Kidney epithelial cell (primary cell): ENCODE results near the gene PHACTR3. TPM values are rescaled to one million over a fixed set of nuclear protein-coding genes. Genes with fewer than 3 reads are reported as not detected.

ENCODE experiments used
- DNase-seq: peaks from one replicate; pipeline ENCODE4 v3.0.0-alpha.2; 2010; ENCODE audit warnings: low read depth
- H3K27me3 ChIP-seq: 2 replicates; pipeline ENCODE4 v1.6.0; 2011; ENCODE audit warnings: low read length; ENCODE audit not compliant: control insufficient read depth, insufficient read depth
- H3K36me3 ChIP-seq: 2 replicates; pipeline ENCODE4 v1.5.1; 2011; ENCODE audit warnings: low read length; ENCODE audit not compliant: control insufficient read depth, insufficient read depth
- H3K4me3 ChIP-seq: 2 replicates; pipeline ENCODE4 v1.5.1; 2011; ENCODE audit warnings: low read depth, mild to moderate bottlenecking, control low read depth, low read length
- CTCF ChIP-seq: IDR thresholded peaks from 2 replicates; pipeline ENCODE4 v1.5.1; 2011; ENCODE audit warnings: mild to moderate bottlenecking, moderate library complexity, low read length, control low read depth, inconsistent platforms; ENCODE audit not compliant: insufficient read depth, poor library complexity, severe bottlenecking
- total RNA-seq: library from RNA; depleted of rRNA; stranded (reverse); fragments of >200 nt; gene quantifications from 2 replicates; pipeline ENCODE4 v1.2.3, GENCODE V29; 2015

The PHACTR3 gene
- total RNA-seq, 1 donor from 2014 or later: not detected

GRCh38 chr20:59730722-59731121 lies 126.4 kb downstream of the PHACTR3 start:
- DNase-seq: no peak
- no peaks in the 10 kb centered on the region for H3K27me3 ChIP-seq
- no peaks in the 10 kb centered on the region for H3K36me3 ChIP-seq
- no peak for TF ChIP-seq CTCF
- H3K4me3 ChIP-seq: no peak overlapping the region

- TF ChIP-seq CTCF: no peak
- no peak for DNase-seq
- H3K4me3 ChIP-seq: no peak overlapping the region
- no peaks in the 10 kb centered on the region for H3K27me3 ChIP-seq
- no peaks in the 10 kb centered on the region for H3K36me3 ChIP-seq
These were observed 127.0 kb downstream of the PHACTR3 start for GRCh38 chr20:59731376-59731775.

GRCh38 chr20:59733351-59733750 lies 129.0 kb downstream of the PHACTR3 start:
- no peak overlapping the region for H3K4me3 ChIP-seq
- no peaks in the 10 kb centered on the region for H3K36me3 ChIP-seq
- DNase-seq: no peak
- no peak for TF ChIP-seq CTCF
- no peaks in the 10 kb centered on the region for H3K27me3 ChIP-seq

GRCh38 chr20:59735486-59735885 lies 131.1 kb downstream of the PHACTR3 start:
- no peak for DNase-seq
- H3K27me3 ChIP-seq: no peaks in the 10 kb centered on the region
- TF ChIP-seq CTCF: no peak
- H3K4me3 ChIP-seq: no peak overlapping the region
- no peaks in the 10 kb centered on the region for H3K36me3 ChIP-seq

- no peak for TF ChIP-seq CTCF
- no peaks in the 10 kb centered on the region for H3K27me3 ChIP-seq
- DNase-seq: no peak
- no peak overlapping the region for H3K4me3 ChIP-seq
- no peaks in the 10 kb centered on the region for H3K36me3 ChIP-seq
These were observed 131.6 kb downstream of the PHACTR3 start for GRCh38 chr20:59735917-59736316.

GRCh38 chr20:59736366-59736765 lies 132.0 kb downstream of the PHACTR3 start:
- no peaks in the 10 kb centered on the region for H3K27me3 ChIP-seq
- no peaks in the 10 kb centered on the region for H3K36me3 ChIP-seq
- no peak for TF ChIP-seq CTCF
- DNase-seq: no peak
- H3K4me3 ChIP-seq: no peak overlapping the region
